GM19438 (cell line): ENCODE results near the gene BANP.

Experiments used
- ATAC-seq: cut with Tn5 transposase; IDR thresholded peaks from one replicate; pipeline ENCODE4 v1.9.1; 2021; ENCODE audit warnings: low read depth; ENCODE audit not compliant: unreplicated experiment

BANP gene

DNA sequence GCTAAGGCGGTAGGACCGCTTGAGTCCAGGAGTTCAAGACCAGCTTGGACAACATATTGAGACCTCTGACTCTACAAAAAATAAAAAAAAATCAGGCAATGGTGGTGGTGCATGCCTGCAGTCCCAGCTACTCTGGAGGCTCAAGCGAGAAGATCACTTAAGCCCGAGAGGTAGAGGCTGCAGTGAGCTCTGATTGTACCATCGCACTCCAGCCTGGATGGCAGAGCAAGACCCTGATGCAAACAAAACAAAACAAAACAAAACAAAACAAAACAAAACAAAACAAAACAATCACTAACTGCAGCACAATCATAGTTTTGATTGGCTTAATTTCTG lies 2.5 kb upstream of the BANP start:
- no peak for ATAC-seq

DNA sequence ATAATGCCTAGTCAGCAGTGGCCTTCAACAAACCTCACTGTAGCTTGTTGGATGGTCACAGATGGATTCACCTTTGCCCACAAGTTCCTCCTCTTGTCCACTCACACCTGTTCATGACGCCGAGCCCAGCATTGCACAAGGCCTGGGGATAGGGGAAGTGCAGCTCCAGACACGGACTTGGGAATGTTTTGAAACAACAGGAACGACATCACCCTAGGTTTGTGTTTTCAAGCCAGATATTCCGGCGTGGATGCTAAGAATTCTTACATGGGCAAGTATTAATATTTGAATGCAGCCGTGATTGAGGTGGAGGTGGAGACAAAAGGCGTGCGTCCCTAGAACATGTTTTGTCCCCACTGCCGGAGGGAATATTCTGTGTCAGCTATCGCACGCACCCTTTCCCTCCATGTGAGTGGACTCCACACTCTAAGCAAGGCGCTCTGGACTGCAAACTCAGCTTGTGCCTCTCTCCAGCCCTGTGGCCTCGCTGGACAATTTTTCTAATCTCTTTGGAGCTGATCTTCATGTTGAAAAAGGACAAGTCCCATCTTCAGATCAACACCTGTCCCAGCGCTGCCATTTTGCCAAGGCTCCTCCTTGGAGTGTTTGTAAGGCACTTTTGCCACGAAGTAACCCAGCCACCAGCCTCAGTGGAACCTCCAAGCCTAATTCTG lies 2.0 kb upstream of the BANP start:
- no peak for ATAC-seq

DNA sequence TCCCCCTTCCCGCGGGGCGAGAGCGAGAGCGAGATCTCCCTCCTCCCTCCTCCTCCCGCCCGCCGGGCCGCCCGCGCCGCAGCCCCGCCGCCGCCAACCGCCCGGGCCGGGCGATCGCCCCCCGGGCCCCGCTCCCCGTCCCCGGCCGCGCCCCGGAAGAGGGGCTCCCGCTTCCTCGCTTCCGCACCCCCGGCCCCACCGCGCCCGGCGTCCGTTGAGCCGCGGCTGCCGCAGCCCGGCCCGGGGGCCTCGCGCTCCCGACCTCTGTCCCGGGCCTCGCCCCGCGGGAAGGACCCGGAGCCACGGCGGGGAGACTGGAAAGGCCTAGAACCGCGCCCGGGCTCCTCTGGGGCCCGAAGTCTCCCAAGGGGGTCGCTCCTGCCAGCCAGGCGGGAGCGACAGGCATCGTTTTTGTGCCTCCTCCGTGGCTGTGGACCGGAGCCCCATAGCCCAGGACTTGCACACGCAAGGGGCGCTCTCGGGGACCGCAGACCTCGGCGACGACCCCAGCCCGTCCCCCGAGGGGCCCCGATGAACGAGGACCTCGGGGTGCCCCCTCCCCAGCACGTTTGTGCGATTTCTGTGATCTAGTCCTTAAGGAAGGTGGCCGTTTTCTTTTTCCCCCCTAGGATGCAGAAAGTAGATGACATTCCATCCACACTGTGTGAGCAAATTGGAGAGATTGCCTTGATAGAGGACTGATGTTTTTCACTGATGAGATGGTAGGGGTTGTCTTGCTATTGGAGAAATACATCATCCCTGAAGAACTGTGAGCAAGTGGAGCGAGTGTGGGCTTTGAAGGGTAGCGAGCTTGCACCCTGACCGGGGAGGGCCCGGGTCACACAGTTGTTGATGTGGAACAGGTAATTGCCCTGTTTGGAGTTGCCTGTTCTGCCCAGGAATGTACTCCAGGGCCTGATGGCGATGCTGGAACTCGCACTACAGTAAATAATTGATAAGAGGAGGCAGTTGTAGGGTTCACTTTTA lies 611 bp downstream of the BANP start:
- peak; percentile 6 for ATAC-seq

DNA sequence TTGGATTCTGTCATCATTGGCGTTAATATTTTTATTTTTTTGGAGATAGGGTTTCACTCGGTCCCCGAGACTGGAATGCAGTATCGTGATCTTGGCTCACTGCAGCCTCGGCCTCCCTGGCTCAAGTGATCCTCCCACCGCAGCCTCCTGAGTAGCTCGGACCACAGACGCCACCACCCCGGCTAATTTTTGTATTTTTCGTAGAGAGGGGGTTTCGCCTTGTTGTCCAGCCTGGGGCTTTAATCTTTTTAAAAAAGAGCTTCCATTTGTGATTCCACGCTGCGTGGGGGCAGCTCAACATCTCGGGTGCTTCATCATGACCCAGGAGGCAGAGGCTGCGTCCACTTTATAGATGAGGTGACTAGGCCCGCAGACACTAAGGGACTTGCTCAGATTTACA lies 1.5 kb downstream of the BANP start:
- no peak for ATAC-seq

DNA sequence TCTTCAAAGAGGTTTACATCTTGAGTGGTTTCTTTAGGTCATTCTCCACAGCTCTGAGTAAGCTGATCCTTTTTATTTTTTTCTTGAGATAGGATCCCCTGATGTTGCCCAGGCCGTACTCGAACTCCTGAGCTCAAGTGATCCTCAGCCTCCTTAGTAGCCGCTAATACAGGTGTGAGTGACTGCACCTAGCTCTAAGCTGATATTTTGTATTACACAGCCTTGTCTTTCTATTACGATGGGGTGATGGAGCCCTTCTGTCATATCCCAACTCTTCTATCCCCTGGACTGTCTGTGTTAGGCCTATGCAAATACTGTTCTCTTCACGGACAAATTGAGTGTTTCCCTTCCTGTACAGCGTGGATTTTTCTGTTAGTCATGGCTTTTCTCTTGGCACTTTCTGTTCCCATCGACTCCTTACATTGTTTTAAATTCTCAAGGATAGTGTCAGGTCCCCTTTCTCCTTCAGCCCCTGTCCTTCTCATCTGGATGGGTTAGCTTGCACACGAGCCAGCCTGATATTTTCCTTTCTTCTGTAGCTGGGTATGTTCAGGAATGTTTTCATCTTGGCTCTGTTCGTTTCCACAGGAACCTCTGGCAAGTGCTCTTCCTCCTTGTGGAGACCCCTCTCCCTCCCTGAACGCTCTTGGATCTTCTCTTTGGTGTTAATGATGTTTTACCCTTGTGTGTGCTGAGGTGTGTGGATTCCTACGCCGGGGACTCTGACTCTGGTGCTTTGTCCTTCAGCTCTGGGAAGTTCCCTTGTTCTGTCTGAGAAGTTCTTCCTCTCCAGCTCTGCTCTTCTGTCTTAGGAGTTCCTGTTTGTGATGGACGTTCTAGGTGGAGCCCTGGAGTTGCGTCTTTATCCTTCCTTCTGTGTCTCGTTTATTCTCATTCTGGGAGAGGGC lies 2.3 kb downstream of the BANP start:
- ATAC-seq, result no peak

DNA sequence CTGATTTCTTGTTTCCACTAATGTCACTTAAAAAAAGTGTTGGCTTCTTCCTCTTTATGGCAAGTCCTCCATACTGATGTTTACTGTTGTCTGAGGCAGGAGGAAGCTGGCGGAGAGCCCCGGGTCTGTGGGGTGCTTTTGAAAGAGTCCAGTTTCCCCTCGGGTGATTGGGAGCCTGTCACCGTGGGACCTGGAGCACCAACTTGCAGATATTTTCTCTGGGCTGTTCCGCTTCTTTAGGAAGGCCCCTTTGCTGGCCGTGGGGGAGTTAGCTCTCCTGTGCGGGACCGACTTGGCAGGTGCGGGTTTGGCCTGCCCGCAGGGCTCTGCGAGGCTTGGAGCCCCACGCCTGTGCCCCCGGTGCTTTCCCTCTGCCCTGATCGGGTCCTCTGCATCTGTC lies 3.1 kb downstream of the BANP start:
- no peak for ATAC-seq

DNA sequence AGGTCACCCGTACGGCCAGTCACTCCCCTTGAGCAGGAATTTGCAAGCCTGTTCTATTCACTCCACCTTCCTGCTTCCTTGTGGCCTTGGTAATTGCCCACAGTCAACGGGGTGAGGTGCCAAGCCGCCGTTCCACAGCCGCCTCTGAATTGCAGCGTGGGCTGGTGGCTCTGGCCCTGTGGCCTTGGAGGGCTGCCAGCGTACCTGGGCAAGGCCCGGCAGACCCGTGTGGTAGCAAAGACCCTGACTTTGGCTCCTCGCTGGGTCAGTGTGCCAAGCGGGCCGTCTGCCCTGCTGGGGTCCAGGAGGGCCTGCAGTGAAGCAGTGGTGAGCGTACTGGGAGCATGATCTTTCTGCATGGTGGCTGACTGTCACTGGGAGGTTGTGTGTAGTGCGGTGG lies 3.6 kb downstream of the BANP start:
- ATAC-seq, result no peak

DNA sequence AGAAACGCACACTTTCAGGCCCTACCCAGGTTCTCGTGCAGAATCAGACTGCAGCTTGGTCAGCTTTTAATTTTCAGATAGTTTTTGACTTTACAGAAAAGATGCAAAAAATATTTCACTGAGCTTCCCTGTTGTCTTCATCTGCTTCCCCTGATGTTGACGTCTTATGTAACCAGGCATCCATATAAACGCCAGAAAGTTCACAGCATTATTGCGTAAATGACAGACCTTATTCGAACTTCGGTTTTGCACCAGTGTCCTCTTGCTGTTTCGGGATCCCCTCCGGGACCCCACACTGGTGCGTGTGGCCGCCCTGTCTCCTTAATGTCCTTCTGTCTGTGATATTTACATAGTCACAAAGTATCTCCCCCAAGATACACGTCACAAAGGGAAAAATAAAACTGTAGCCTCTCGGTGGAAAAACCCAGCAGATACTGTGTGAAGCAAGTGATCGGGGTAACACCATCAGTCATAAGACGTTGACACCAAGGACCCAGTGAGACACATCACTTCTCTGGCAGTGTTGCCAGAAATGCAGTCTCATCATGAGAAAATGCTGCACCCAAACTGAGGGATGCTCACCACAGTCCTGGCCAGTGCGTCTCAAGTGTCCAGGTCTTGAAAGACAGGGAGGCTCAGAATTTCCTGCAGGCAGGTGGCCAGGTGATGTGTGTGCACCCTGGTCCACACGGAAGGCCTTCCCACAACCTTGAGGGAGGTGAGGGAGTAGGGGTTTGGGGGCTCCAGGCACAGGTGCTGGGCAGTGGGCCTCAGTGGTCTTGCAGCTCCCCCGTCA lies 4.3 kb downstream of the BANP start:
- ATAC-seq, result no peak

DNA sequence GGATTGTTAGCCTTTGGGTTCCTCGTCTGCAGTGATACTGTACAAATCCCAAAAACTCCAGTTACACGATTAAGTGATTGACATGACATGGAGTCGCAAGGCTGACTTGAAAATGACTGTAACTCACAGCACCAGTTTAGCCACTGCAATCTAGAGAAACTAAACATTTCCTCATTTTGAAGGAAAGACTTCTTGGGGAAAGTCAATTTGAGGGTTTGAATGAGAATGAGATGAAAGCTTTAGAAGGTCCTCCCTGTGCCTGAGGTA lies 4.8 kb downstream of the BANP start:
- ATAC-seq, result no peak

DNA sequence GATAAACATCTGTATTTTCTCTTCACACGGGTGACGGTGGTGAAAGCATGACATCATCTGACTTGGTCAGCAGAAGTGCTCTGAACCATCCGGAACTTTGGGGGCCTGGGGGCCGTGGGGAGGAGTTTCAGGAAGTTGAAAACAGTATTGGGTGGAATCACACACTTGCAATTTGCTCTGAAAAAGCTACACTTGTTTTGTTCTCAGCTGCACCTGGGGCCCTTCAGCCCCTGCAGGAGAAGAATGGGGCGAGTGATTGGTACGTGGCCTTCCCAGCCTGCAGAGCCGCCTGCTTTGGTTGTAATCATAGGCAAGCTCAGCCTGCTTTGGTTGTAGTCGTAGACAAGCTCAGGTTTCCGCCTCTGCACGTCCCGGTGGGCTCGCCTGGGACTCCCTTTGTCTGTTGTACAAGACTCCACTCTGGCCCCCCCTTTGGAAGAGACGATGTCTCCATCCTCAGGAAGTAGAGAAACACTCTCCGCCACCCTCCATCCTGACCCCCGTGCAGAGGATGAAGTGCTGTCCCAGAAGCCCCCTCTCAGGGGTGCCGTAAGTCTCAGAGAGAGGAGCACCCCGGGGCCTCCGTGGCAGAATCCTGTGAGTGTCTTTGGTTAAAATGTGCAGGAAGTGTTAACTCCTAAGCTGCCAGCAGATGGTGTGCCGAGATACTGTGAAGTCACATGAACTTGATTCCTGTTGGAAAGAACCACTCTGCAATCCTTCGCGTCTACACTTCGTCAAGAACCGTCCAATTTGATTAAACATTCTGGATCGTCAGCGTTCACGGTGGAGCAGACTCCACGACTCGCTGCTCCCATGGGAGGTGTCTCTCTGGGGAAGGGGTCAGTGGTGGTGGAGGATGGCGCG lies 5.4 kb downstream of the BANP start:
- ATAC-seq, result no peak

DNA sequence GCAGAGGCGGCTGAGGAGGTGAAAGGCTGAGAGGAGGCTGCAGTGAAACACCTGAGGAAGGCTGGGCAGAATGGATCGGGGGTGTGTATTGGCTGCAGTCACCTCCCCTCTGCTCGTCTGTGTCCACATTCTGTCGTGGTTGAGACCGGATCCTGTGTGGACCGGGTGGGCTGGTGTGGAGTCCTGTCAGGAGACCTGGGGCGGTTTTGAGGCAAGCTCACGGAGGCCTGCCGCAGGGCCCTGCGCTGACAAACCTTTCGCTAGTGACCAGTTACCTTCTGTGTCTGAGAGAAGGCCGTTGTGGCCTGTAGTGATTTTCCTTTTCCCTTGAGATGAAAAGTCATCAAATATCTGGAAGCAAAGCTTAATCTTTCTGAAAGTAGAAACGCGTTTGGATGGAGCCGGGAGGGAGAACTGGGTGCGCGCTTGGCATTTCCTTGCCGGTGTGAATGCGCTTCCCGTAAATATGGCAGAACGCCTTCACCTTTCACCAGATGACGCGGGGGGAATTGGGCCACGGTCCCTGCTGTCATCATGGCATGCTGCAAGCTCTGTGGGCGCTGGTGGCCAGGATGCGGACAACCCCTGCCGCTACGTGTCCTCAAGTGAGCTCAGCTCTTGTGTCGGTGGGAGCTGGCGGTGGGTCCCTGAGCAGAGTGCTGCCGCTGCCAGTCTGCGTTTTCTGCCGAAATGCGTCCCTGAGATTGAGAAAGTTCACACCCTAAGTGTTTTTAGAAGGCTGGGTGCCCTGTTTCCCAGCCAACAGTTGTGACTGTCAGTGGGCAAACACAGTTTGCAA lies 6.3 kb downstream of the BANP start:
- no peak for ATAC-seq

DNA sequence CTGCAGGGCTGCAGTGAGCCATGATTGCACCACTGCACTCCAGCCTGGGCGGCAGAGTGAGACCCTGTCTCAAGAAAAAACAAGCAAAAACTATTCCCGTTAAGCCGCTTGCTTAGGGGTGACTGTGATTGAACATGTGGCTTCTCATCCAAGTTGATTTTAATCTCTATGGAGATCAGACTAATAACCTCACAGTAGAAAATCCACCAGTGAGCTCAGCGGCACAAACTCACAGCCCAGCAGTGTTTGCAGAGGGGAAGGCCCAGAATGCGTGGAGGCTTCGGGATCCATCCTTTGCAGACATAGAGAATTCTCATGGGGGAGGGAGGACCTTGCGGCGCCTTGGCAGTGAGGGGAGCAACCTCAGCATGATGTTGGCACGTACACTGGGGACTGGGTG lies 7.4 kb downstream of the BANP start:
- no peak for ATAC-seq

DNA sequence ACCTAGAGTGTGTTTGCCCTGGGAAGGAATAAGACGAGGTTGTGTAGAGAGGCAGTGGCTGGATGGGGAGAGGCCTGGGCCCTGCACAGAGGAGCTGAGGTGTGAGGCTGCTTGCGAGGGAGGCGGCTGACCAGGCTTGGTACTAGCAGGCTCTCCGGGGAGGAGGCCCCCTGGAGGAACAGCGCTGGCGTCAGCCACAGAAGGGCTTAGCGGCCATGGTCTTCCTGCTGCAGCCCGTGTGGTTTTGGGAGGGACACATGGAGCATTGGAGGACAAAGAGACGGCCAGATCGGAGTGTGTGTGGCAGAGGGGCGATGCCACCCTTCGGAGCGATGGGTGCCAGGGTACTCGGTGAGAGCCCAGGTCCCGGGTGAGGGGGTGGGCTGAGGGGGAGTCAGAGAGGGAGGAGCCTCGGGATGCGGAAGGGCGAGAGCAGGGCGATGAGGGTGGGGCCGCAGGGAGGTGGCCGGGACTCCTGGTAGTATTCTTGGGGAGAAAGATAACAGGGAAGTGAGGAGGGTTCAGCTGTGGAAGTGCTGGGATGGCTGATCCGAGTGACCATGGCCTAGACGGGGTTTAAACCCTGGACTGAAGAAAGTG lies 8.3 kb downstream of the BANP start:
- no peak for ATAC-seq

DNA sequence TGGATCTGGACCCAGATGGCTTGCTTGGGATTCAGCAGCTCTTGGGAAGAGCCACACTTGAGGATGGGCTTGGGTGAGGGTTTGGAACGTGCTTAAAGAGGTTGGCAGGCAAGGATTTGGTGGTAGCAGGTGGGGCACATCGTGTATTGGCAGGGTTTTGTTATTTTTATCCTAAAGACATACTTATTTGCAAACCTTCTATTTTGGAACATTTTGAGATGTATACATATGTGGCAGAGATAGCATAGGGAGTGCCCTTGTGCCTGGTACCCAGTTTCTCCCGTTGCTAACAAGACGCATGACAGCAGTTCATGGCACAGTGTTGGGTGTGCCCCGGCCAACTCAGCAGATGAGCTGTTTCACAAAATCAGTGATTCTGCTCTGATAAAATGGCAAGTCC lies 9.1 kb downstream of the BANP start:
- ATAC-seq, result no peak

DNA sequence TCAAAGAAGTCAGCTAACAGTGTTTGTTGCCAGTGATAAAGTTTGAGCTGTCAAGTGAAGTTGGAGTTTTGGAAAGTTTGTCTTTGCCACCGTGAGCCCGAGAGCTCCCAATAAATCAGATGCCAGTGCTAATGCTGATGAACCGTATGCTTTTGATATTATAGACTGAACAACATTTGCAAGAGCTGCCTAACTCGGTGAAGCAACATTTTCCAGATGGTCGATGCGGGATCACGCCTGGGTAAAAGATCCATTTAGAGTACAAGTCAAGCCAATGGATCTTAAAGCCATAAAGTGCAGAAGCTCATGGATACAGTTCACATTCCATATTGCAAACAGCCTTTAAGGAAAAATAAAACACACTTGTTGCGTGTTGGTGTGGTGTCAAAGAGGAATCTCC lies 9.6 kb downstream of the BANP start:
- no peak for ATAC-seq

DNA sequence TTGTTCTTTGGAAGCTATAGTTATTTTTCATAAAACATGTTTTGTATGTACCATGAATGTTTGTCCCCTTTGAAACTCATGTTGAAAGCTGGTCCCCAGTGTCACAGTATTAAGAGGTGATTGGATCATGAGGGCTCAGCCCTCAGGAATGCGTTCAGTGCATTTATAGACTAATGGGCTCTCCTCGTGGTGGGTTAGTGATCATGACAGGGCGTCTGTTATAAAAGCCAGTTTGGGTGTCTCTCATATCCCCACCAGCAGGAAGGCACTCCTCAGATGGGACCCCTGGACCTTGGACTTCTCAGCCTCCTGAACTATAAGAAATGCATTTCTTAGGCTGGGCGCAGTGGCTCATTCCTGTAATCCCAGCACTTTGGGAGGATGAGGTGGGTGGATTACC lies 10.4 kb downstream of the BANP start:
- ATAC-seq, result no peak

DNA sequence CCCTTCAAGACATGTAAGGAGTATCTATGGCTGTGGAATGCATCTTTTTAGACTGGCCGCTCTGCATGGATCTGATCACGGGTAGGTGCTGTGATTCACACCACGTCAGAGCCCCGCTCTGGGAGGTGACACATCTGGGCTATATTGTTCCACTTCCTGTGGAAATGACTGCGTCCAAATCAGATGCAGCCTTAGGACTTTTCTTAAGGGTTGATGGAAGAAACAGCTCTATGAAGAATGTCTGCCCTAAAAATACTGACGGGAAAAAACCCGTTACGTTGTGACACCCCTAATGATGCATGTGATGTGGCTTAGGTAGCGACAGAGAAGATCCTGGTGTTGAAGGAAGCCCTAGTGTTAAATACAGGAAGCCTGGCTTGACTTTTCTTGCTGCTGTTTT lies 12.2 kb downstream of the BANP start:
- ATAC-seq, result no peak

DNA sequence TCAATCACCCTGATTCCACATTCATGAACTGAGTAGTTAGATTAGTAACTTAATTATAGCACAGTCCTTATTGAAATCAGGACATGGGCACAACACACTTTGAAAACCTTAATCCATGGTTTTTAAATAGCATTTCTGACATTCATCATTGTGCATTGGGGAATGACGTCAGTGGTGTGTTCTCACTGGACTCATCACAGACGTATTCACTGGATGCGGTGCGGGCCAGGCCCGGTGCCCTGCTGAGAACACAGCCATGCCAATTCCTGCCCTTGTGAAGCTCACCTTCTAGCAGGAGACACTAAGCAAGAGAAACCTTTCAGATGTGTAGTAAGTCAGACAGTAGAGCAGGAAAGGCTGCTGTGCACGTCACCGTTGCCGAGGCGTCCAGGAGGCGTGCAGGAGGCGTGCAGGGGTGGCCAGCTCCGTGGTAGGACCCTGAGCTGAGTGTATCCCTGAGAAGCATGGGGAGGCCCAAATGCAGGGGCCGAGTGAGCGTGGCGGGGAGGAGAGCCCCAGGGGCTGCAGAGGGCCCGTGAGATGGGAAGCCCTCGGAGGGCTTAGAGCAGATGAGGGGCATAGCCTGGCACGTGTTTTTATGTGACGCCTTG lies 12.9 kb downstream of the BANP start:
- no peak for ATAC-seq
